ENCODE data around the gene RBM18. TPM values are rescaled to one million over a fixed set of nuclear protein-coding genes. Genes with fewer than 3 reads are reported as not detected.

Gene RBM18
- total RNA-seq, 1 donor from 2014 or later: 15.3 TPM

Other genes with a start within 250 kb of the RBM18 start
- 3.6 and 4.7 TPM in 2 replicates for gene TTLL11, start 171.5 kb downstream of the RBM18 start, total RNA-seq
- 21.1 and 21.2 TPM in 2 replicates for gene NDUFA8, start 105.1 kb downstream of the RBM18 start, total RNA-seq
- not detected in 2 replicates for gene MORN5, start 104.9 kb downstream of the RBM18 start, total RNA-seq
- not detected in 2 replicates for gene LHX6, start 35.9 kb downstream of the RBM18 start, total RNA-seq
- 55.2 and 60.6 TPM in 2 replicates for gene MRRF, start within 50 bp of the RBM18 start, total RNA-seq
- gene PTGS1, start 106.2 kb upstream of the RBM18 start, total RNA-seq: 8.9 and 9.4 TPM in 2 replicates
- gene OR1J1, start 213.1 kb upstream of the RBM18 start, total RNA-seq: not detected in 2 replicates
- gene OR1J2, start 246.0 kb upstream of the RBM18 start, total RNA-seq: not detected in 2 replicates